Measurements from ENCODE around the gene SEMA4C.
"Not testable (repeated sequence)": the region's sequence is repeated elsewhere in the genome, so short reads cannot be mapped to it uniquely, and the experiment has no call there.

Gene SEMA4C

GRCh38 chr2:96890726-96891385 is 21.0 kb upstream of the SEMA4C start:
- no peak overlapping the region for H3K18ac ChIP-seq (ENCODE audit: low read length)
- H4K91ac ChIP-seq (ENCODE audit: low read depth, low read length, poor library complexity): no peak overlapping the region
- H2BK15ac ChIP-seq (ENCODE audit: low read length): no peak overlapping the region
- no peak overlapping the region for H3K27ac ChIP-seq (replicated peaks; ENCODE audit: low read length)
- H3K4ac ChIP-seq (ENCODE audit: low read length): no peak overlapping the region
- peaks cover 0 to 8% (median 3%) of the 10 kb centered on the region in 3 experiments for H3K27me3 ChIP-seq (ENCODE audit: control insufficient read depth in 3 of 3, insufficient read depth in 3 of 3, low read depth in 1 of 3, low read length in 3 of 3)
- peaks cover 17 to 24% of the 10 kb centered on the region in 2 donors for H3K4me1 ChIP-seq (ENCODE audit: control insufficient read depth in 2 of 2, insufficient read depth in 1 of 2, low read depth in 1 of 2, low read length in 2 of 2)
- no peak overlapping the region for H3K14ac ChIP-seq (ENCODE audit: low read length)
- H2BK12ac ChIP-seq (ENCODE audit: low read length): no peak overlapping the region
- H3K9me3 ChIP-seq (replicated peaks in 1 of 2; ENCODE audit: control insufficient read depth in 2 of 2, insufficient read depth in 1 of 2, low read depth in 1 of 2, low read length in 2 of 2): no peaks in the 10 kb centered on the region
- no peak overlapping the region for H2BK120ac ChIP-seq (ENCODE audit: low read depth, low read length)
- no peak overlapping the region for H3K4me2 ChIP-seq (ENCODE audit: insufficient read depth, low read length, poor library complexity, severe bottlenecking)
- H3K9ac ChIP-seq (ENCODE audit: low read depth, low read length, poor library complexity): no peak overlapping the region
- WGBS, 2 donors (ENCODE audit: extremely low coverage in 2 of 2, insufficient read length in 2 of 2, insufficient replicate concordance in 1 of 2): no CpG with 5 or more reads among the region's 6 CpGs
- H3K23ac ChIP-seq (ENCODE audit: low read depth, low read length, poor library complexity): no peak overlapping the region
- H2AFZ ChIP-seq (ENCODE audit: low read length): peak overlapping the region; percentile 10
- no peak for DNase-seq (ENCODE audit: low spot score)
- H3K36me3 ChIP-seq (replicated peaks in 1 of 2; ENCODE audit: control insufficient read depth in 2 of 2, insufficient read depth in 2 of 2, low read length in 2 of 2): no peaks in the 10 kb centered on the region
- H4K8ac ChIP-seq (ENCODE audit: low read depth, low read length): no peak overlapping the region
- H3K4me3 ChIP-seq (ENCODE audit: low read length in 2 of 2): no peak overlapping the region
- no peak overlapping the region for H2BK5ac ChIP-seq (ENCODE audit: low read length)
- no peaks in the 10 kb centered on the region for H3K79me1 ChIP-seq (ENCODE audit: low read depth, low read length)
- H2AK5ac ChIP-seq (ENCODE audit: low read depth, low read length): no peak overlapping the region

- H4K8ac ChIP-seq (ENCODE audit: low read depth, low read length): no peak overlapping the region
- H2AK5ac ChIP-seq (ENCODE audit: low read depth, low read length): no peak overlapping the region
- H2BK120ac ChIP-seq (ENCODE audit: low read depth, low read length): no peak overlapping the region
- H3K23ac ChIP-seq (ENCODE audit: low read depth, low read length, poor library complexity): no peak overlapping the region
- peaks cover 0 to 6% (median 3%) of the 10 kb centered on the region in 3 experiments for H3K27me3 ChIP-seq (ENCODE audit: control insufficient read depth in 3 of 3, insufficient read depth in 3 of 3, low read depth in 1 of 3, low read length in 3 of 3)
- no peak overlapping the region for H3K14ac ChIP-seq (ENCODE audit: low read length)
- no peaks in the 10 kb centered on the region for H3K79me1 ChIP-seq (ENCODE audit: low read depth, low read length)
- H2AFZ ChIP-seq (ENCODE audit: low read length): no peak overlapping the region
- H3K9me3 ChIP-seq (replicated peaks in 1 of 2; ENCODE audit: control insufficient read depth in 2 of 2, insufficient read depth in 1 of 2, low read depth in 1 of 2, low read length in 2 of 2): no peaks in the 10 kb centered on the region
- H2BK5ac ChIP-seq (ENCODE audit: low read length): no peak overlapping the region
- no peak overlapping the region for H3K18ac ChIP-seq (ENCODE audit: low read length)
- peaks cover 14 to 20% of the 10 kb centered on the region in 2 donors for H3K4me1 ChIP-seq (ENCODE audit: control insufficient read depth in 2 of 2, insufficient read depth in 1 of 2, low read depth in 1 of 2, low read length in 2 of 2)
- WGBS, 2 donors (ENCODE audit: extremely low coverage in 2 of 2, insufficient read length in 2 of 2, insufficient replicate concordance in 1 of 2): no CpG with 5 or more reads among the region's 7 CpGs
- no peaks in the 10 kb centered on the region for H3K36me3 ChIP-seq (replicated peaks in 1 of 2; ENCODE audit: control insufficient read depth in 2 of 2, insufficient read depth in 2 of 2, low read length in 2 of 2)
- no peak overlapping the region for H3K4ac ChIP-seq (ENCODE audit: low read length)
- H2BK15ac ChIP-seq (ENCODE audit: low read length): no peak overlapping the region
- no peak overlapping the region for H3K4me3 ChIP-seq (ENCODE audit: low read length in 2 of 2)
- H3K9ac ChIP-seq (ENCODE audit: low read depth, low read length, poor library complexity): no peak overlapping the region
- no peak overlapping the region for H4K91ac ChIP-seq (ENCODE audit: low read depth, low read length, poor library complexity)
- H3K4me2 ChIP-seq (ENCODE audit: insufficient read depth, low read length, poor library complexity, severe bottlenecking): no peak overlapping the region
- H3K27ac ChIP-seq (replicated peaks; ENCODE audit: low read length): no peak overlapping the region
- H2BK12ac ChIP-seq (ENCODE audit: low read length): no peak overlapping the region
- no peak for DNase-seq (ENCODE audit: low spot score)
Measured at GRCh38 chr2:96890252-96890651, 20.4 kb upstream of the SEMA4C start.

- H3K4me2 ChIP-seq (ENCODE audit: insufficient read depth, low read length, poor library complexity, severe bottlenecking); H3K14ac ChIP-seq (ENCODE audit: low read length); H2BK5ac ChIP-seq (ENCODE audit: low read length); H4K91ac ChIP-seq (ENCODE audit: low read depth, low read length, poor library complexity); H3K27ac ChIP-seq (replicated peaks; ENCODE audit: low read length); H3K9me3 ChIP-seq (replicated peaks in 1 of 2; ENCODE audit: control insufficient read depth in 2 of 2, insufficient read depth in 1 of 2, low read depth in 1 of 2, low read length in 2 of 2); H2BK15ac ChIP-seq (ENCODE audit: low read length); H2AFZ ChIP-seq (ENCODE audit: low read length); H3K18ac ChIP-seq (ENCODE audit: low read length); H2BK120ac ChIP-seq (ENCODE audit: low read depth, low read length); H3K23ac ChIP-seq (ENCODE audit: low read depth, low read length, poor library complexity); H3K4ac ChIP-seq (ENCODE audit: low read length); H3K27me3 ChIP-seq (ENCODE audit: control insufficient read depth in 3 of 3, insufficient read depth in 3 of 3, low read depth in 1 of 3, low read length in 3 of 3); H3K36me3 ChIP-seq (replicated peaks in 1 of 2; ENCODE audit: control insufficient read depth in 2 of 2, insufficient read depth in 2 of 2, low read length in 2 of 2); H3K79me1 ChIP-seq (ENCODE audit: low read depth, low read length); H2AK5ac ChIP-seq (ENCODE audit: low read depth, low read length); H4K8ac ChIP-seq (ENCODE audit: low read depth, low read length); DNase-seq (ENCODE audit: low spot score); H3K4me3 ChIP-seq (ENCODE audit: low read length in 2 of 2); H3K9ac ChIP-seq (ENCODE audit: low read depth, low read length, poor library complexity); H2BK12ac ChIP-seq (ENCODE audit: low read length): not testable (repeated sequence)
- WGBS, 2 donors (ENCODE audit: extremely low coverage in 2 of 2, insufficient read length in 2 of 2, insufficient replicate concordance in 1 of 2): no CpG with 5 or more reads among the region's 5 CpGs
- H3K4me1 ChIP-seq (ENCODE audit: control insufficient read depth in 2 of 2, insufficient read depth in 1 of 2, low read depth in 1 of 2, low read length in 2 of 2): peaks cover 14 to 20% of the 10 kb centered on the region in 2 donors
Measured at GRCh38 chr2:96889502-96889901, 19.6 kb upstream of the SEMA4C start.

GRCh38 chr2:96888072-96889011 is 18.5 kb upstream of the SEMA4C start:
- H3K36me3 ChIP-seq (replicated peaks in 1 of 2; ENCODE audit: control insufficient read depth in 2 of 2, insufficient read depth in 2 of 2, low read length in 2 of 2): no peaks in the 10 kb centered on the region
- H3K27me3 ChIP-seq (ENCODE audit: control insufficient read depth in 3 of 3, insufficient read depth in 3 of 3, low read depth in 1 of 3, low read length in 3 of 3): peaks cover 0 to 5% (median 3%) of the 10 kb centered on the region in 3 experiments
- no peak overlapping the region for H3K27ac ChIP-seq (replicated peaks; ENCODE audit: low read length)

More at GRCh38 chr2:96888072-96889011, 18.5 kb upstream of the SEMA4C start:
- no peak overlapping the region for H3K9ac ChIP-seq (ENCODE audit: low read depth, low read length, poor library complexity)
- no peaks in the 10 kb centered on the region for H3K9me3 ChIP-seq (replicated peaks in 1 of 2; ENCODE audit: control insufficient read depth in 2 of 2, insufficient read depth in 1 of 2, low read depth in 1 of 2, low read length in 2 of 2)
- H3K4me3 ChIP-seq (ENCODE audit: low read length in 2 of 2): no peak overlapping the region
- peaks cover 14 to 20% of the 10 kb centered on the region in 2 donors for H3K4me1 ChIP-seq (ENCODE audit: control insufficient read depth in 2 of 2, insufficient read depth in 1 of 2, low read depth in 1 of 2, low read length in 2 of 2)
- H2AFZ ChIP-seq (ENCODE audit: low read length): peak overlapping the region; percentile 20
- H3K23ac ChIP-seq (ENCODE audit: low read depth, low read length, poor library complexity): peak overlapping the region; percentile 90
- H3K18ac ChIP-seq (ENCODE audit: low read length): peak overlapping the region; percentile 33
- H4K91ac ChIP-seq (ENCODE audit: low read depth, low read length, poor library complexity): peak overlapping the region; percentile 56
- no peaks in the 10 kb centered on the region for H3K79me1 ChIP-seq (ENCODE audit: low read depth, low read length)
- no peak for DNase-seq (ENCODE audit: low spot score)
- H2BK12ac ChIP-seq (ENCODE audit: low read length): peak overlapping the region; percentile 50
- no peak overlapping the region for H3K4ac ChIP-seq (ENCODE audit: low read length)
- H2AK5ac ChIP-seq (ENCODE audit: low read depth, low read length): peak overlapping the region; percentile 49
- H4K8ac ChIP-seq (ENCODE audit: low read depth, low read length): no peak overlapping the region
- H3K4me2 ChIP-seq (ENCODE audit: insufficient read depth, low read length, poor library complexity, severe bottlenecking): no peak overlapping the region
- H2BK120ac ChIP-seq (ENCODE audit: low read depth, low read length): peak overlapping the region; percentile 57
- peak overlapping the region; percentile 97 for H2BK15ac ChIP-seq (ENCODE audit: low read length)
- no CpG with 5 or more reads among the region's 12 CpGs for WGBS, 2 donors (ENCODE audit: extremely low coverage in 2 of 2, insufficient read length in 2 of 2, insufficient replicate concordance in 1 of 2)
- H3K14ac ChIP-seq (ENCODE audit: low read length): peak overlapping the region; percentile 42
- peak overlapping the region; percentile 68 for H2BK5ac ChIP-seq (ENCODE audit: low read length)
